ENCODE measurements around the gene TMBIM4.

The TMBIM4 gene

DNA sequence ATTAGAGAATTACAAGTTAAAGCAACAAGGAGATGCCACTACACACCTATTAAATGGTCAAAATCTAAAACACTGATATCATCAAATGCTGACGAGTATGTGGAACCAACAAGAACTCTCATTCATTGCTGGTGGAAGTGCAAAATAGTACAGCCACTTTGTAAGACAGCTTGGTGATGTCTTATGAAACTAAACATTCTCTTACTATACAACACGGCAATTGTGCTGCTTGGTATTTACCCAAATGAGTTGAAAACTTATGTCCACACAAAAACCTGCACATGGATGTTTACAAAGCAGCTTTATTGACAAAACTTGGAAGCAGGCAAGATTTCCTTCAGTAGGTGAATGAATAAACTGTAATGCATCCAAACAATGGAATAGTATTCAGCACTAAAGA is 3.2 kb downstream of the TMBIM4 start (continued):
- TF ChIP-seq ZSCAN18 (tag by site-specific recombination; IDR thresholded peaks at IDR 0.05), result no peak

GRCh38 chr12:66165141-66165540 is 4.7 kb downstream of the TMBIM4 start:
- CTCF ChIA-PET, result interaction anchor here (0.6 kb wide), 1 partner anchor 605 kb away, joined by 4 read pairs; no protein-coding TSS in a partner anchor

DNA sequence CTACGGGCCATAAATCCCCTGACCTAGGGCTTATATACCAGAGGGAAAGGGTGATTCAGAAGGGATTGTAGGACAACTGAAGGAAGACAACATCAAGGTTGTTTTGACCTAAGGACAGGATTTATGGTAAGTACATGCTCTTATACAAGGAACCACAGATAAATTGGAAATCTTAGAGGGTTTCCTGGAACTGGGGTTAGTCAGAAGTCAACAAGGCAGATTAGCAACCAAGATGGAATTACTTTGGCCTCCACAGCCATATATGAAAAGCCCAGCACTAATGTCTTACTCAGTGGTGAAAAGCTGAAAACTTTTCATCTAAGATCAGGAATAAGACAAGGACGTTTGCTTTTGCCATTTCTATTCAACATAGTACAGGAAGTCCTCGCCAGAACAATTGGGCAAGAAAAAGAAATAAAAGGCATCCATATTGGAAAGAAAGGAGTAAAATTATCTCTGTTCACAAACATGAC is 5.4 kb downstream of the TMBIM4 start:
- H3K36me3 ChIP-seq (ENCODE audit: control insufficient read depth in 2 of 2, insufficient read depth in 1 of 2, low read length in 2 of 2), result peaks cover 0 to 9% of the 10 kb centered on the region in 2 experiments; a peak in 1 of 3 replicates
- no peaks in the 10 kb centered on the region for H3K9me3 ChIP-seq (ENCODE audit: control insufficient read depth, insufficient read depth, low read depth, low read length)
- POLR2A ChIA-PET, result no interaction called here
- H3K4me1 ChIP-seq (ENCODE audit: control insufficient read depth, insufficient read depth, low read length), result 0 out of 2 replicates have a peak, but pooled peaks cover 2% of the 10 kb centered on the region
- CTCF ChIA-PET, result interaction anchor here (0.6 kb wide), 1 partner anchor 605 kb away, joined by 4 read pairs; no protein-coding TSS in a partner anchor
- H3K4me3 ChIP-seq (ENCODE audit: low read depth, low read length), result no peak overlapping the region
- H3K27ac ChIP-seq (ENCODE audit: extremely low read depth, low read depth, low read length), result no peak overlapping the region
- TF ChIP-seq MYNN (tag by site-specific recombination; IDR thresholded peaks at IDR 0.05; ENCODE audit: borderline replicate concordance) (no peak), ZBTB21 (tag by site-specific recombination; IDR thresholded peaks at IDR 0.05) (no peak), ZNF600 (tag by site-specific recombination; IDR thresholded peaks at IDR 0.05) (no peak), ZNF391 (tag by site-specific recombination; IDR thresholded peaks at IDR 0.05; ENCODE audit: borderline replicate concordance, low read depth) (no peak), ZBTB8A (tag by site-specific recombination; IDR thresholded peaks at IDR 0.05) (no peak), ZBTB20 (tag by site-specific recombination; IDR thresholded peaks at IDR 0.05) (no peak), OSR2 (tag by site-specific recombination; IDR thresholded peaks at IDR 0.05) (no peak), ZIC2 (tag by site-specific recombination; IDR thresholded peaks at IDR 0.05) (no peak), ZNF394 (tag by site-specific recombination; IDR thresholded peaks at IDR 0.05; ENCODE audit: borderline replicate concordance) (no peak), ZNF529 (tag by site-specific recombination; IDR thresholded peaks at IDR 0.05; ENCODE audit: insufficient replicate concordance) (no peak), ZNF155 (tag by site-specific recombination; IDR thresholded peaks at IDR 0.05) (no peak), KLF16 (tag by site-specific recombination; IDR thresholded peaks at IDR 0.05) (no peak)
- TF ChIP-seq, protein P1, sequence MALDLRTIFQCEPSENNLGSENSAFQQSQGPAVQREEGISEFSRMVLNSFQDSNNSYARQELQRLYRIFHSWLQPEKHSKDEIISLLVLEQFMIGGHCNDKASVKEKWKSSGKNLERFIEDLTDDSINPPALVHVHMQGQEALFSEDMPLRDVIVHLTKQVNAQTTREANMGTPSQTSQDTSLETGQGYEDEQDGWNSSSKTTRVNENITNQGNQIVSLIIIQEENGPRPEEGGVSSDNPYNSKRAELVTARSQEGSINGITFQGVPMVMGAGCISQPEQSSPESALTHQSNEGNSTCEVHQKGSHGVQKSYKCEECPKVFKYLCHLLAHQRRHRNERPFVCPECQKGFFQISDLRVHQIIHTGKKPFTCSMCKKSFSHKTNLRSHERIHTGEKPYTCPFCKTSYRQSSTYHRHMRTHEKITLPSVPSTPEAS (tag by site-specific recombination; IDR thresholded peaks at IDR 0.05), result no peak
- TF ChIP-seq, protein P2, sequence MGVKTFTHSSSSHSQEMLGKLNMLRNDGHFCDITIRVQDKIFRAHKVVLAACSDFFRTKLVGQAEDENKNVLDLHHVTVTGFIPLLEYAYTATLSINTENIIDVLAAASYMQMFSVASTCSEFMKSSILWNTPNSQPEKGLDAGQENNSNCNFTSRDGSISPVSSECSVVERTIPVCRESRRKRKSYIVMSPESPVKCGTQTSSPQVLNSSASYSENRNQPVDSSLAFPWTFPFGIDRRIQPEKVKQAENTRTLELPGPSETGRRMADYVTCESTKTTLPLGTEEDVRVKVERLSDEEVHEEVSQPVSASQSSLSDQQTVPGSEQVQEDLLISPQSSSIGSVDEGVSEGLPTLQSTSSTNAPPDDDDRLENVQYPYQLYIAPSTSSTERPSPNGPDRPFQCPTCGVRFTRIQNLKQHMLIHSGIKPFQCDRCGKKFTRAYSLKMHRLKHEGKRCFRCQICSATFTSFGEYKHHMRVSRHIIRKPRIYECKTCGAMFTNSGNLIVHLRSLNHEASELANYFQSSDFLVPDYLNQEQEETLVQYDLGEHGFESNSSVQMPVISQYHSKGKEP (tag by site-specific recombination; IDR thresholded peaks at IDR 0.05), result no peak

More at GRCh38 chr12:66165141-66165540, 4.7 kb downstream of the TMBIM4 start:
- no peak overlapping the region for H3K4me3 ChIP-seq (ENCODE audit: low read depth, low read length)
- H3K36me3 ChIP-seq (ENCODE audit: control insufficient read depth in 2 of 2, insufficient read depth in 1 of 2, low read length in 2 of 2), result peaks cover 0 to 4% of the 10 kb centered on the region in 2 experiments; a peak in 1 of 3 replicates
- H3K4me1 ChIP-seq (ENCODE audit: control insufficient read depth, insufficient read depth, low read length), result 0 out of 2 replicates have a peak, but pooled peaks cover 2% of the 10 kb centered on the region
- no peak overlapping the region for H3K27ac ChIP-seq (ENCODE audit: extremely low read depth, low read depth, low read length)
- POLR2A ChIA-PET, result no interaction called here
- H3K9me3 ChIP-seq (ENCODE audit: control insufficient read depth, insufficient read depth, low read depth, low read length), result no peaks in the 10 kb centered on the region
- no peak for TF ChIP-seq ZNF214 (tag by site-specific recombination; IDR thresholded peaks at IDR 0.05; ENCODE audit: borderline replicate concordance)
- TF ChIP-seq SETDB1 (IDR thresholded peaks at IDR 0.05; ENCODE audit: insufficient read length, low read length), result peak; percentile 41
- TF ChIP-seq, protein P3, sequence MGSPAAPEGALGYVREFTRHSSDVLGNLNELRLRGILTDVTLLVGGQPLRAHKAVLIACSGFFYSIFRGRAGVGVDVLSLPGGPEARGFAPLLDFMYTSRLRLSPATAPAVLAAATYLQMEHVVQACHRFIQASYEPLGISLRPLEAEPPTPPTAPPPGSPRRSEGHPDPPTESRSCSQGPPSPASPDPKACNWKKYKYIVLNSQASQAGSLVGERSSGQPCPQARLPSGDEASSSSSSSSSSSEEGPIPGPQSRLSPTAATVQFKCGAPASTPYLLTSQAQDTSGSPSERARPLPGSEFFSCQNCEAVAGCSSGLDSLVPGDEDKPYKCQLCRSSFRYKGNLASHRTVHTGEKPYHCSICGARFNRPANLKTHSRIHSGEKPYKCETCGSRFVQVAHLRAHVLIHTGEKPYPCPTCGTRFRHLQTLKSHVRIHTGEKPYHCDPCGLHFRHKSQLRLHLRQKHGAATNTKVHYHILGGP (tag by site-specific recombination; IDR thresholded peaks at IDR 0.05), result no peak
- TF ChIP-seq, protein P4, sequence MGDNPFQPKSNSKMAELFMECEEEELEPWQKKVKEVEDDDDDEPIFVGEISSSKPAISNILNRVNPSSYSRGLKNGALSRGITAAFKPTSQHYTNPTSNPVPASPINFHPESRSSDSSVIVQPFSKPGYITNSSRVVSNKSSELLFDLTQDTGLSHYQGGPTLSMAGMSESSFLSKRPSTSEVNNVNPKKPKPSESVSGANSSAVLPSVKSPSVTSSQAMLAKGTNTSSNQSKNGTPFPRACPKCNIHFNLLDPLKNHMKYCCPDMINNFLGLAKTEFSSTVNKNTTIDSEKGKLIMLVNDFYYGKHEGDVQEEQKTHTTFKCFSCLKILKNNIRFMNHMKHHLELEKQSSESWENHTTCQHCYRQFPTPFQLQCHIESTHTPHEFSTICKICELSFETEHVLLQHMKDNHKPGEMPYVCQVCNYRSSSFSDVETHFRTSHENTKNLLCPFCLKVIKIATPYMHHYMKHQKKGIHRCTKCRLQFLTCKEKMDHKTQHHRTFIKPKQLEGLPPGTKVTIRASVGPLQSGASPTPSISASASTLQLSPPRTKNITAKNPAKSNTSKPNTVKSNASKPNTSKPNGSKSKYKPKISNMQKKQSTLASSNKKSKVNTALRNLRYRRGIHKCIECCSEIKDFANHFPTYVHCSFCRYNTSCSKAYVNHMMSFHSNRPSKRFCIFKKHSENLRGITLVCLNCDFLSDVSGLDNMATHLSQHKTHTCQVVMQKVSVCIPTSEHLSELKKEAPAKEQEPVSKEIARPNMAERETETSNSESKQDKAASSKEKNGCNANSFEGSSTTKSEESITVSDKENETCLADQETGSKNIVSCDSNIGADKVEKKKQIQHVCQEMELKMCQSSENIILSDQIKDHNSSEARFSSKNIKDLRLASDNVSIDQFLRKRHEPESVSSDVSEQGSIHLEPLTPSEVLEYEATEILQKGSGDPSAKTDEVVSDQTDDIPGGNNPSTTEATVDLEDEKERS (tag by site-specific recombination; IDR thresholded peaks at IDR 0.05), result peak; percentile 26; the same call in 1 of the 2 replicates
- no peak for TF ChIP-seq ZNF155 (tag by site-specific recombination; IDR thresholded peaks at IDR 0.05)
- TF ChIP-seq, protein P5, sequence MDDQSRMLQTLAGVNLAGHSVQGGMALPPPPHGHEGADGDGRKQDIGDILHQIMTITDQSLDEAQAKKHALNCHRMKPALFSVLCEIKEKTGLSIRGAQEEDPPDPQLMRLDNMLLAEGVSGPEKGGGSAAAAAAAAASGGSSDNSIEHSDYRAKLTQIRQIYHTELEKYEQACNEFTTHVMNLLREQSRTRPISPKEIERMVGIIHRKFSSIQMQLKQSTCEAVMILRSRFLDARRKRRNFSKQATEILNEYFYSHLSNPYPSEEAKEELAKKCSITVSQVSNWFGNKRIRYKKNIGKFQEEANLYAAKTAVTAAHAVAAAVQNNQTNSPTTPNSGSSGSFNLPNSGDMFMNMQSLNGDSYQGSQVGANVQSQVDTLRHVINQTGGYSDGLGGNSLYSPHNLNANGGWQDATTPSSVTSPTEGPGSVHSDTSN (CRISPR knock-in tag; IDR thresholded peaks at IDR 0.05), result no peak
